T-cell (primary cell): ENCODE measurements around the gene GNG4. TPM values are rescaled to one million over a fixed set of nuclear protein-coding genes. Genes with fewer than 3 reads are reported as not detected.

Experiments
- ATAC-seq, 4 experiments: fragments of 200-7000 bp in 3 of 4; fragments of 150-1000 bp in 1 of 4; cut with Tn5 transposase; replicated peaks in 1 of 4; 1 replicate in 3 of 4; 2 replicates in 1 of 4; pipeline ENCODE4 v1.10.0; 2021; ENCODE audit warnings: moderate library complexity in 3 of 4, mild to moderate bottlenecking in 2 of 4, moderate number of reproducible peaks in 1 of 4
- CTCF ChIA-PET, 2 donors: fragments of 300-600 bp; sonication (Branson Sonifier 250); formaldehyde crosslinking; loops; one replicate each; lab custom pipeline; 2022; ENCODE audit warnings: antibody characterized with exemption in 2 of 2; lab: Charles Lee
- POLR2A ChIA-PET, 2 donors: fragments of 300-600 bp; sonication (Branson Sonifier 250); formaldehyde crosslinking; loops; one replicate each; lab custom pipeline; 2022; ENCODE audit warnings: antibody characterized with exemption in 2 of 2; lab: Charles Lee
- DNase-seq, 35 experiments: peaks; one replicate each; pipeline versions ENCODE4 v3.0.0 to v3.0.0-alpha.2; 2013 to 2023
- H3K27ac ChIP-seq: one replicate; pipeline ENCODE4 v1.5.1; 2013; ENCODE audit warnings: low read length
- H3K27me3 ChIP-seq, 2 experiments: replicated peaks in 1 of 2; 1 replicate in 1 of 2; 2 replicates in 1 of 2; pipeline versions ENCODE4 v1.6.1 to v1.7.0; 2013; ENCODE audit warnings: low read length in 1 of 2, mixed read lengths in 1 of 2; ENCODE audit not compliant: control insufficient read depth in 2 of 2, insufficient read depth in 2 of 2; ENCODE audit errors: extremely low read depth in 1 of 2
- H3K36me3 ChIP-seq, 2 donors: 1 replicate in 1 of 2; 2 replicates in 1 of 2; pipeline versions ENCODE4 v1.6.1 to v1.7.0; 2013; ENCODE audit warnings: low read length in 1 of 2; ENCODE audit not compliant: control insufficient read depth in 2 of 2, insufficient read depth in 1 of 2; ENCODE audit errors: extremely low read depth in 1 of 2
- H3K4me1 ChIP-seq, 2 experiments: 1 replicate in 1 of 2; 2 replicates in 1 of 2; pipeline versions ENCODE4 v1.6.1 to v1.7.0; 2013; ENCODE audit warnings: low read length in 2 of 2, mixed read lengths in 1 of 2; ENCODE audit not compliant: insufficient read depth in 2 of 2, control insufficient read depth in 1 of 2; ENCODE audit errors: extremely low read depth in 1 of 2
- H3K4me3 ChIP-seq, 2 donors: 1 replicate in 1 of 2; 2 replicates in 1 of 2; pipeline versions ENCODE4 v1.5.1 to v1.7.0; 2013; ENCODE audit warnings: mild to moderate bottlenecking in 2 of 2, low read length in 1 of 2, moderate library complexity in 1 of 2; ENCODE audit not compliant: control insufficient read depth in 1 of 2; ENCODE audit errors: extremely low read depth in 1 of 2
- H3K9me3 ChIP-seq: 2 replicates; pipeline ENCODE4 v1.7.0; 2013
- H3K27ac Mint-ChIP-seq, 2 donors: one replicate each; pipeline ENCODE4 v1.8.0; 2020 to 2021; ENCODE audit warnings: mild to moderate bottlenecking in 2 of 2, mixed read lengths in 2 of 2
- H3K27me3 Mint-ChIP-seq, 2 donors: one replicate each; pipeline ENCODE4 v1.8.0; 2021 to 2022; ENCODE audit warnings: mixed read lengths in 2 of 2
- H3K36me3 Mint-ChIP-seq: one replicate; pipeline ENCODE4 v1.8.0; 2021; ENCODE audit warnings: mixed read lengths
- H3K4me1 Mint-ChIP-seq, 3 donors: one replicate each; pipeline ENCODE4 v1.8.0; 2020 to 2022; ENCODE audit warnings: mixed read lengths in 3 of 3, mild to moderate bottlenecking in 1 of 3
- H3K4me3 Mint-ChIP-seq, 3 donors: one replicate each; pipeline ENCODE4 v1.8.0; 2020 to 2022; ENCODE audit warnings: mild to moderate bottlenecking in 3 of 3, mixed read lengths in 3 of 3, moderate library complexity in 3 of 3
- H3K9me3 Mint-ChIP-seq, 3 donors: one replicate each; pipeline ENCODE4 v1.8.0; 2020 to 2022; ENCODE audit warnings: mixed read lengths in 3 of 3
- WGBS: methylation state at CpG from one replicate; pipeline ENCODE4 v1.1.5; 2013; ENCODE audit warnings: missing lambda C conversion rate; ENCODE audit not compliant: insufficient coverage; 5-methylcytosine and 5-hydroxymethylcytosine counted together
- total RNA-seq, 35 experiments: library from RNA in 6 of 35; stranded (reverse) in 6 of 35; fragments of 120-200 nt in 1 of 35; gene quantifications; one replicate each; pipeline versions ENCODE4 v1.2.1 to v1.2.4 and lab custom pipeline; 2013 to 2026

GNG4 gene
- total RNA-seq, 5 donors from 2014 or later (not counting 1 experiment from before 2014, with no cell fraction given), result 0.07 to 0.29 (median 0.17) TPM; not detected in 1

- H3K4me3 ChIP-seq, result no peak overlapping the region
- 100% methylated on average over 2 of the region's 3 CpGs for WGBS
- H3K27me3 ChIP-seq, result no peaks in the 10 kb centered on the region
- Mint-ChIP-seq H3K27ac (no peak overlapping the region), H3K27me3 (no peaks in the 10 kb centered on the region), H3K4me1 (no peaks in the 10 kb centered on the region), H3K36me3 (peaks cover 67% of the 10 kb centered on the region), H3K9me3 (peaks cover 26 to 48% (median 36%) of the 10 kb centered on the region in 3 donors), H3K4me3 (no peak overlapping the region)
- no peaks in the 10 kb centered on the region for H3K4me1 ChIP-seq
- ATAC-seq (no peak), DNase-seq (no peak)
- H3K9me3 ChIP-seq, result peaks cover 3% of the 10 kb centered on the region
- peaks cover 7 to 29% of the 10 kb centered on the region in 2 donors for H3K36me3 ChIP-seq
- ChIA-PET POLR2A (no interaction called here), CTCF (no interaction called here)
- no peak overlapping the region for H3K27ac ChIP-seq
Measured at GRCh38 chr1:235669277-235669676, 19.7 kb upstream of the GNG4 start.

GRCh38 chr1:235663628-235664027 lies 14.0 kb upstream of the GNG4 start:
- CTCF ChIA-PET, result no interaction called here
- H3K27me3 ChIP-seq, result no peaks in the 10 kb centered on the region
- no peaks in the 10 kb centered on the region for H3K4me1 Mint-ChIP-seq
- DNase-seq, result no peak
- H3K4me3 ChIP-seq, result no peak overlapping the region
- no peak for ATAC-seq
- no peak overlapping the region for H3K27ac ChIP-seq
- H3K27me3 Mint-ChIP-seq, result no peaks in the 10 kb centered on the region
- H3K36me3 Mint-ChIP-seq, result peaks cover 44% of the 10 kb centered on the region
- peaks cover 0 to 24% of the 10 kb centered on the region in 2 donors for H3K36me3 ChIP-seq
- no CpG with 5 or more reads among the region's 4 CpGs for WGBS
- no peaks in the 10 kb centered on the region for H3K4me1 ChIP-seq
- H3K27ac Mint-ChIP-seq, result no peak overlapping the region
- peaks cover 0 to 2% (median 0%) of the 10 kb centered on the region in 3 donors for H3K9me3 Mint-ChIP-seq
- POLR2A ChIA-PET, result no interaction called here
- no peaks in the 10 kb centered on the region for H3K9me3 ChIP-seq
- no peak overlapping the region for H3K4me3 Mint-ChIP-seq

GRCh38 chr1:235661568-235661967 lies 12.0 kb upstream of the GNG4 start:
- Histone ChIP-seq H3K4me1 (no peaks in the 10 kb centered on the region), H3K36me3 (peaks cover 0 to 24% of the 10 kb centered on the region in 2 donors), H3K27me3 (no peaks in the 10 kb centered on the region), H3K9me3 (no peaks in the 10 kb centered on the region), H3K27ac (no peak overlapping the region), H3K4me3 (no peak overlapping the region)
- no peaks in the 10 kb centered on the region for H3K4me1 Mint-ChIP-seq
- ATAC-seq (no peak), DNase-seq (no peak)
- H3K4me3 Mint-ChIP-seq, result no peak overlapping the region
- no peaks in the 10 kb centered on the region for H3K9me3 Mint-ChIP-seq
- H3K27me3 Mint-ChIP-seq, result peaks cover 0 to 3% of the 10 kb centered on the region in 2 donors
- H3K36me3 Mint-ChIP-seq, result peaks cover 34% of the 10 kb centered on the region
- ChIA-PET CTCF (no interaction called here), POLR2A (no interaction called here)
- no CpG with 5 or more reads among the region's 2 CpGs for WGBS
- no peak overlapping the region for H3K27ac Mint-ChIP-seq

GRCh38 chr1:235659186-235659771 lies 9.7 kb upstream of the GNG4 start:
- H3K27ac Mint-ChIP-seq, result no peak overlapping the region
- no peak overlapping the region for H3K27ac ChIP-seq
- H3K9me3 Mint-ChIP-seq, result peaks cover 0 to 7% (median 3%) of the 10 kb centered on the region in 3 donors
- H3K9me3 ChIP-seq, result no peaks in the 10 kb centered on the region
- DNase-seq (no peak), ATAC-seq (no peak)
- peaks cover 8 to 12% of the 10 kb centered on the region in 2 donors for H3K27me3 Mint-ChIP-seq
- POLR2A ChIA-PET, result no interaction called here
- WGBS, result 95% methylated on average over 4 of the region's 14 CpGs
- CTCF ChIA-PET, result interaction anchor here (0.6 to 0.9 kb wide), 2 partner anchors 14 to 21 kb away, joined by 3 read pairs; no protein-coding TSS in a partner anchor
- no peak overlapping the region for H3K4me3 Mint-ChIP-seq
- H3K36me3 ChIP-seq, result peaks cover 0 to 18% of the 10 kb centered on the region in 2 donors
- no peak overlapping the region for H3K4me3 ChIP-seq
- no peaks in the 10 kb centered on the region for H3K4me1 ChIP-seq
- peaks cover 30% of the 10 kb centered on the region for H3K36me3 Mint-ChIP-seq
- no peaks in the 10 kb centered on the region for H3K4me1 Mint-ChIP-seq
- no peaks in the 10 kb centered on the region for H3K27me3 ChIP-seq

- DNase-seq (no peak), ATAC-seq (no peak)
- Histone ChIP-seq H3K27ac (no peak overlapping the region), H3K4me1 (no peaks in the 10 kb centered on the region), H3K36me3 (peaks cover 0 to 9% of the 10 kb centered on the region in 2 donors), H3K9me3 (no peaks in the 10 kb centered on the region), H3K27me3 (no peaks in the 10 kb centered on the region), H3K4me3 (no peak overlapping the region)
- Mint-ChIP-seq H3K4me3 (no peak overlapping the region), H3K27ac (no peak overlapping the region), H3K36me3 (peaks cover 20% of the 10 kb centered on the region), H3K9me3 (peaks cover 0 to 12% (median 8%) of the 10 kb centered on the region in 3 donors), H3K4me1 (no peaks in the 10 kb centered on the region), H3K27me3 (peaks cover 18 to 23% of the 10 kb centered on the region in 2 donors)
- CTCF ChIA-PET, result no interaction called here
- WGBS, result 92% methylated on average over 3 of the region's 5 CpGs
- POLR2A ChIA-PET, result interaction anchor here in 1 of 2 donors (0.6 kb wide), 1 partner anchor 34 kb away, joined by 3 read pairs; no protein-coding TSS in a partner anchor
Measured at GRCh38 chr1:235657747-235658526, 8.4 kb upstream of the GNG4 start.

GRCh38 chr1:235657269-235657668 lies 7.7 kb upstream of the GNG4 start:
- 88% methylated on average over 1 of the region's 5 CpGs for WGBS
- POLR2A ChIA-PET, result no interaction called here
- no peaks in the 10 kb centered on the region for H3K4me1 Mint-ChIP-seq

More at GRCh38 chr1:235657269-235657668, 7.7 kb upstream of the GNG4 start:
- no peak overlapping the region for H3K27ac Mint-ChIP-seq
- H3K27me3 ChIP-seq, result peaks cover 0 to 3% of the 10 kb centered on the region in 2 experiments
- peaks cover 25 to 29% of the 10 kb centered on the region in 2 donors for H3K27me3 Mint-ChIP-seq
- no peak overlapping the region for H3K4me3 Mint-ChIP-seq
- peaks cover 14% of the 10 kb centered on the region for H3K36me3 Mint-ChIP-seq
- CTCF ChIA-PET, result interaction anchor here in 1 of 2 donors (0.6 kb wide), 1 partner anchor 939 kb away, joined by 8 read pairs; no protein-coding TSS in a partner anchor
- H3K4me3 ChIP-seq, result no peak overlapping the region
- H3K9me3 Mint-ChIP-seq, result peaks cover 0 to 12% (median 8%) of the 10 kb centered on the region in 3 donors
- H3K27ac ChIP-seq, result no peak overlapping the region
- peaks cover 0 to 2% of the 10 kb centered on the region in 2 donors for H3K36me3 ChIP-seq
- ATAC-seq, result no peak
- H3K4me1 ChIP-seq, result no peaks in the 10 kb centered on the region
- DNase-seq, result no peak
- H3K9me3 ChIP-seq, result no peaks in the 10 kb centered on the region
